DMS53 (cell line): ENCODE measurements around the gene BMPER.

Source experiments
- DNase-seq: peaks from one replicate; lab custom pipeline; 2025; lab: John Stamatoyannopoulos, UW

Gene BMPER

GRCh38 chr7:34181271-34181958, 276.1 kb downstream of the BMPER start:
- no peak for DNase-seq

DNA sequence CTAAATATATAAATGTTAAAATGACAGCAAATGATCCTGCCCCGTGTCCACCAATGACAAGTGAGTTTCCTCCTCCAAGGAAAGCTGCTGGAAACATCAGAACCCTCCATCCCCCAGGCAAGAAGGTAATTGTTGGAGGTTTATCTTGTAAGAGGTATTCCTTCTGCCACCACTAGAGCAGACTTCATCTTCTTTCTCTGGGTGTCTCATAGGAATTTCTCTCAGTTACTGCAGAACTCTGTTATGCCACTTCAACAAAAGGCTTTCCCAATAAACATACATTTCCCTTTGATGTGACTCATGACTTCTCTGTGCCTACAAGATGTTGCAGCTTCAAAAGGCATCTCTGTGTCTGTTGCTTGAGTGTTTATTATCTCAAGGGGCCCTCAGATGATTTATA, 279.1 kb downstream of the BMPER start:
- no peak for DNase-seq

- no peak for DNase-seq
Measured at GRCh38 chr7:34187798-34188307, 282.5 kb downstream of the BMPER start.

DNA sequence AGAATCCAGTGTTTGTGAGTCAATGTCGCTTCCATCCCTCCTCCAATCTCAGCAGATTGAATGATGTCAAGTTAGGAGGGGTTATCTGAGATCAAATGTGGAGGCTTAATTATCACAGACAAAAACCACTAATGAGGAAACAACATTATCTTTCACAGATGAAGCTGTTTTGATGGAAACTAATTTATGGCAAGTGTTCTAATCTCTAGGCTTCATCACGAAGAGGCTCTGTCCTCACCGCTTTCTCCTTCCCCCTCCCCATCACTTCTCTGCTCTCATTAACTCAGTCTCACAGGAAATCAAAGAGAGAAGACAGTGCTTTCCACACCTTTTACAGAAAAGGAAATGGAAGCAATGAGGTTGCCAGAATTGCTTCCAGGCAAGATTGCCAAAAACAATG, 283.7 kb downstream of the BMPER start:
- no peak for DNase-seq

- DNase-seq = no peak
Measured at GRCh38 chr7:34190299-34190698, 285.0 kb downstream of the BMPER start.

DNA sequence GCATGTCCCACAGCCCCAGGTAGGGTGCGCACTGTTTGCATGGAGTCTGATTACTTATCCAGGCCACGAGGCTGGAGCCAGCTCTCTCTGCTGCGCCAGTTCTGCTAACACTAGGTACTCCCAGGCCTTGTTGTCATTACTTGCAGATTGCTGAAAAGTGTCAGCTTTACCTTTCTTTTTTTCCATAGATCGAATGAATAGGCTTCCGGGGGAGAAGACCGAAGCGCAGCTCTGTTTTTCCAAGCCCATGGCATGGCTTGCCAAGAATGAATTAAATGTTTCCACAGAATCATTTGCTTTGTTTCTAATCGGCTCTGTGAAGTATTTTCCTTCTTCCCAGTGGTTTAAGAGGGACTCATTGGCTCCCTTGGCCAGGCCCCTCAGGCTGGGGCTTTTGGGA, 285.8 kb downstream of the BMPER start:
- no peak for DNase-seq

DNA sequence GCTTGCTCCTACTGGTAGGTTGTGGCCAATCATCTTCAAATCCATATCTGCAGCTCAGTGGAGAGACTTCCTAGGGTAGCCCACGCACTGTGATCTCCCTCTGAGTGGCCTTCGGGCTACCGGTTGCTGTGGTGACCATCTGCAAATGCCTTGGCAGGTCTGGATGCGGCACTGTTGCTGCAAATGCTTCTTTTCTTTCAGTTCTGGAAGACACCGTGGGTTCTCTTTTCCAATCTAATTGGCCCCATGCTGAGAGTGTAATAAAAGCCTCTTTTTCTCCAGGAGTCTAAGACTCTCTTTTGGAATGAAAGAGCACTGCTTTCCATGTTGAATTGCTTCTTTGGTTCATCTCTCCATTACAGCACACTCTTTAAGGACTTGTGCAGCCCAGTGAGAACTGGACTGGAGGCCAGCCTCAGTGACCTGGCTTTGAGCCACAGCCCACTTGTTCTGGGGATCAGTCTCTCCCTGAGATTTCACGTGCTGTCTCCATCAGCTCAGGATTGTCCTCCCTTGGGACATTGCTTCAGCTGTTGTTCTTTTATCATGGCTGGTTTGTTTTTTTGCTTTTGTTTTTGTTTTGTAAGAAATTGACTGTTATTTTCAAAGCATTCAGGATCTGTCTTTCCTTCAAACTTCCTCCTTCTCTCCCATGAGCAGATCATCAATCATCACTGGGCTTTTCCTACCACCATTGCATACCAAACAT, 286.6 kb downstream of the BMPER start:
- DNase-seq = no peak

DNA sequence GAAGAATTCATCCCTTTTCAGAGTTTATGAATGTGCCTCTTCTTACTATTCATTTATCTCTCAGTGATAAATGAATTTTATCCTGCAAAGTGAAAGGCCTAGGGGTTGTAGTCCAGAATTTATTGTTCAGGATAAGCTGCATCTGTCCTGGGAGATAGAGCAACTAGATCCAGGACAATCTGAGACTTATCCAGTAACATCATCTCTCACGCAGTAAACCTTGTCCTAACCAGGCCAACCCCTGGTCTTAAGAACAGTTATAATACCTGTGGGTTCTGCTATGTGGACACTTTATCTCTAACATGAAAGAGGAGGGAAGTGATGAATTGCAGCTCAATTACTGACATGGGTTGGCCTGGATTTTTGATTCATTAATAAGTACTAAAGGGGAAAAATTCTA, 287.6 kb downstream of the BMPER start:
- no peak for DNase-seq

DNA sequence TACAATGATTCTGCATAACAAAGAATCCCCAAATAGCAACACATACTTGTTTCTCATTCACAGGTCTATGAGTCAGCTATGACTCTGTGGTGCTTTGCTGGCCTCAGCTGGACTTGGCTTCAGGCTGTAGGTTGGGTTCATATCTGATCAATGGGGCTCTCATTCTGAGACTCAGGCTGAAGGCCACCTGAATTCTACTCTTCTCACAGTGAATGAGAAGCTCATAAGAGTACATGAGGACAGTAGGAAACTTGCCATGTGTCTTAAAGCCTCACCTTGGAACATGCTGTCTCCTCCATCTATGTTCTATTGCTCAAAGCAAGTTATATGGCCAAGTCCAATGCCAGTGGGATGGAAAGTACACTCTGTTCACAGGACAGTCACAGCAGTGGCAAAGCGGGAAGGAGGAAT, 292.9 kb downstream of the BMPER start:
- no peak for DNase-seq
